NCI-H748 treated with DMSO at 0.1 percent for 48 hours (cell line): ENCODE measurements around the gene MED13L.

Experiments used
- DNase-seq: peaks from one replicate; lab custom pipeline; 2025; lab: John Stamatoyannopoulos, UW

The MED13L gene

GRCh38 chr12:116210762-116211161 lies 66.7 kb downstream of the MED13L start:
- DNase-seq: no peak

- no peak for DNase-seq
Observed at GRCh38 chr12:116210131-116210530, 67.4 kb downstream of the MED13L start.

- DNase-seq: no peak
Observed at GRCh38 chr12:116209503-116209902, 68.0 kb downstream of the MED13L start.

GRCh38 chr12:116207274-116207673 lies 70.2 kb downstream of the MED13L start:
- no peak for DNase-seq

GRCh38 chr12:116206828-116207227 lies 70.7 kb downstream of the MED13L start:
- no peak for DNase-seq

- no peak for DNase-seq
Observed at GRCh38 chr12:116204785-116205184, 72.7 kb downstream of the MED13L start.

- no peak for DNase-seq
Observed at GRCh38 chr12:116204169-116204568, 73.3 kb downstream of the MED13L start.

GRCh38 chr12:116202940-116203339 lies 74.6 kb downstream of the MED13L start:
- DNase-seq: no peak

GRCh38 chr12:116202433-116202832 lies 75.1 kb downstream of the MED13L start:
- no peak for DNase-seq

GRCh38 chr12:116201908-116202307 lies 75.6 kb downstream of the MED13L start:
- DNase-seq: no peak

- DNase-seq: no peak
Observed at GRCh38 chr12:116201359-116201758, 76.1 kb downstream of the MED13L start.

- DNase-seq: no peak
Observed at GRCh38 chr12:116200812-116201211, 76.7 kb downstream of the MED13L start.

GRCh38 chr12:116199160-116199706 lies 78.3 kb downstream of the MED13L start:
- no peak for DNase-seq

GRCh38 chr12:116196752-116197718 lies 80.5 kb downstream of the MED13L start:
- DNase-seq: no peak

- DNase-seq: no peak
Observed at GRCh38 chr12:116196226-116196625, 81.3 kb downstream of the MED13L start.

GRCh38 chr12:116194935-116195431 lies 82.5 kb downstream of the MED13L start:
- DNase-seq: no peak

GRCh38 chr12:116189692-116190091 lies 87.8 kb downstream of the MED13L start:
- DNase-seq: no peak

GRCh38 chr12:116188581-116188980 lies 88.9 kb downstream of the MED13L start:
- DNase-seq: no peak

- no peak for DNase-seq
Observed at GRCh38 chr12:116187151-116187511, 90.4 kb downstream of the MED13L start.

- DNase-seq: no peak
Observed at GRCh38 chr12:116186482-116187150, 90.9 kb downstream of the MED13L start.

GRCh38 chr12:116184763-116185162 lies 92.7 kb downstream of the MED13L start:
- no peak for DNase-seq

- DNase-seq: no peak
Observed at GRCh38 chr12:116183741-116184141, 93.8 kb downstream of the MED13L start.
